ENCODE results near the gene SPEM1.

Gene SPEM1

GRCh38 chr17:7440113-7440833, 20.1 kb downstream of the SPEM1 start:
- DNase-seq (ENCODE audit: low read depth) = peak; percentile 22

DNA sequence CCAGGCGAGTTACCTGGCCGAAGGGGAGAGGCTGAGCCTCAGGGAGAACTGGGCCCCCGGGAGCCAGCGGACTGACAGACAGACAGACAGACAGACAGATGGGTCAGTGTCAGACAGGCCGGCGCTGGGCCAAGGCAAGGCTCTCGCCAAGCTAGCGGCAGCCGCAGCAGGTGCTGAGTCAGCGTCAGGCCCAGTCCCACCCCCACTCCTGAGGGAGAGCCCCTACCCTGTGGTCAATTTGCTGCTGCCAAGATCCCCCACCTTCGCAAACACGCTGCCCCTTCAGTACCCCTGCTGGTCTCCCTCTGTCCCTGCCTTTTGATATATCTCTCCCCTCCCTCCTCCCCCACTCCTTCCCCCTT, 20.7 kb downstream of the SPEM1 start:
- no peak for DNase-seq (ENCODE audit: low read depth)

- no peak for DNase-seq (ENCODE audit: low read depth)
Observed at GRCh38 chr17:7441266-7441665, 21.1 kb downstream of the SPEM1 start.

DNA sequence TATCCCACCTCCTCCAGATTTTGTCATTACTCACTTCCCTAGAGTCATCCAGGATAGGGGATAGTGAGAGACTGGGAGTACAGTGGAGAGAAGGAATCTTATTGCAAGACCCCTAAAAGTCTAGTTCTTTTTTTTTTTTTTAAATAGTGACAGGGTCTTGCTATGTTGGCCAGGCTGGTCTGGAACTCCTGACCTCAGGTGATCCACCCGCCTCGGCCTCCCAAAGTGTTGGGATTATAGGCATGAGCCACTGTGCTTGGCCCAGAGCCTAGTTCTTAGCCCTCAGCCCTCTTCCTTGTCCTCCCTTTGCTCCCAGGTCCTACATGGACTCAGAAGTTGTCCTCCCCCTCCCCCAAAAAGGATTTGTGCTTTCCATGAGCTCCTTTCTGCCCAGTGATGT, 22.0 kb downstream of the SPEM1 start:
- DNase-seq (ENCODE audit: low read depth) = no peak

DNA sequence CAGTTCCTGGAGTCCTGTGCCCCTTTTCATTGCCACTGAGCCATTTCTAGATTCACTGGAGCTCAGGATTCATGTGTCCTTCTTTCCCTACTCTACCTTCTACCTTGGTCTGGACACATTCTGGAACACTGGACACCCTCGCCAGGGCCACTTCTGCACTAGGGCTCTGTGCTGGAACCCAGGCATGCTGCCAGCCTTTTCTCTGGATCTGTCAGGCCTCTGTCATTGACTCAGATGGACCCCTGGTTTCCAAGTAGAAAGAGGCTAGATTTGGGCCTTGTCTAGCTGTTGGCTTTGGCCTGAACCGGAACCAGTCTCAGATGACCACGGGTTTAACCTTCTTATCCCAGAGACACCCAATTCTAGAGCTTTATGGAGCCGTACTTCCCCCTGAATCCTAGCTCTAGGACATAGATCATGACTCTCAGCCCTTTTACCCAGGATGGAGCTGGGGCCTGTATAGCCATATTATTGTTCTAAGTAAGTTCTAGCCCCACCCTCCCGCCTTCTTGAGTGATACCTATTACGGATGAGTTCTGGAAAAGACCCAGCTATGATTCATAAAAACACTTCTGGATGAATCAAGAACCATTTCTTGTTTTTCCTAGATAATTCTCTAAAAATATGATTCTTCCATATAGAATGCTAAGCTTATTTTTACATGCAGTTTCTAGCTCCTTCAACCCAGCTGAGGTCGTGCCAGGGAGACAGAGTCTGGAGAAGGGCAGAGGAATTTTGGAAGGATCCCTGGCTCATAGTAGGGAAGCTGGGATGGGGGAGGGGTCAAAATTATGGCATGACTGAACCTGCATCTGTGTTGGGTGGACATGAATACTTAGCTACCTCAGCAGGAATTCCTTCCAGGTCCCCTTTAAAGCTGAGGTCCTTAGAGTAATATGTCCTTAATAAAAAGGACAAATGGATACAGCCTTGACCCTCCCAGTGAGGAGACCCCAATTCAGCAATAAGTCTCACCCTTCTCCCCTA, 23.7 kb downstream of the SPEM1 start:
- DNase-seq (ENCODE audit: low read depth) = no peak

GRCh38 chr17:7444682-7445618, 24.8 kb downstream of the SPEM1 start, which contains the start of gene CHRNB1:
Gene CHRNB1, plus strand, starts transcription at chr17:7445061. Its CDS starts 67 bp downstream, at chr17:7445128.
- DNase-seq (ENCODE audit: low read depth) = no peak

DNA sequence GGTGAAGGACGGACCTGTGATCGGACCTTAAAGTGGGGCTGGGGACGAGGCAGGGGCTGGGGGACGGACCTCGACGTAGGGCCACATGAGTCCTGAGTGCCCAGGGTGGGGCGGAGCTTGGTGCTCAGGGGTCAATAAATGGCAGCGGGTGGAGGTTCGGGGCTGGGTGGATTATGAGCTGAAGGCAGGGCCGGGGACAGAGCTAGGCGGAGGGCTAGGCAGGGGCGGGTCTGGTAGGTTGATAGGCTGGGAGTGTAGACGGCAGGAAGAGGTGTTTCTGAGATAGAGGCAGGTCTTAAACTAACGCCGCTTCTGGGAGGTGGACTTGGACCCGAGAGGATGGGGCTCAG, 25.5 kb downstream of the SPEM1 start:
- DNase-seq (ENCODE audit: low read depth) = no peak

DNA sequence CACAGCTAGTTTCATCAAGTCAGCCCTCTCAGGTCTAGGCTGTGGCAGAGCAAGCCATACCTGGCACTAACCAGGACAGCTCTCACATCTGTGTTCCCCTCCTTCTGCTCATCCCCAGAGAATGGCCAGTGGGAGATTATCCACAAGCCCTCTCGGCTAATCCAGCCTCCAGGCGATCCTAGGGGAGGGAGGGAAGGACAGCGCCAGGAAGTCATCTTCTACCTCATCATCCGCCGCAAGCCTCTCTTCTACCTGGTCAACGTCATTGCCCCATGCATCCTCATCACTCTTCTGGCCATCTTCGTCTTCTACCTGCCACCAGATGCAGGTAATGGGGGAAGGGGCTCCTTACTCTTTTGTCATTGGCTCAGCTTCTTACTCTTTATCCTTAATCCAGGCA, 28.3 kb downstream of the SPEM1 start:
- no peak for DNase-seq (ENCODE audit: low read depth)

- no peak for DNase-seq (ENCODE audit: low read depth)
Observed at GRCh38 chr17:7459961-7460545, 39.9 kb downstream of the SPEM1 start.

DNA sequence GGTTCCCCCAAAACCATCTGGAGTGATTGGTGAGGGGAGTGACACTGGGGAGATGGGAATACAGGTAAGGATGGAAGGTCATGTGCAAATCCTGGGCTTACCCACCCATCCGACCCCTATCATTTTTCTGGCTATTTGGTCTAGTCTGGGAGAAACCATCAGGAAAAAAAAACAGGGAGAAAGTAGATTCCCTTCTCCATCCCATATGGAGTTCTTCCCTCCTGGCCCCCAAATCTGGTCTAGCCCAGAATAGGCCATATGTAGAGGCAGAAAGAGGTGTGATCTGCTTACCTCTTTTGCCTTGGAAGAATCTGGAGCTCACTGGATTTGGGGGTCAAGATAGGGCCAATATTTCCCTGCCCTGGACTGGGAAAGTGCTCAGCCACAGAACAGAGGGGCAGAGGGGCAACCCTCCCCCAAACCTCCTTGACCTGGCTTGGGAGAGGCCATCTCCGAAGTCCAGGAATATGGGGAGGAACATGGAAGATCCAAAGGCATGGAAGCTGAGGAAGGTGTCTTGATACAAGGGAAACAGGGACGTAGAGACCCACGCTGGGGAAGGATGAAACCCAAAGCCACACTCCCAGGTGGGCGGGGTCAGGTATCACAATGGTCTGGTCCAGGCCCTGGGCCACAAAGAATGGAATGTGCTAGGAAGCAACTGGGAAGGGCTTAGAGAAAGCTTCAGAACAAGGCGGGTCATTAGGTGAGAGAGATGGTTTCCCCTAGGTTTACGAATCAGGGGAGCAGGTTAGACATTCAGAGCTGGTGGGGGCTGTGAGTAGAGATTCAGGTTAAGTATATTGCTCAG, 40.9 kb downstream of the SPEM1 start:
- DNase-seq (ENCODE audit: low read depth) = no peak

DNA sequence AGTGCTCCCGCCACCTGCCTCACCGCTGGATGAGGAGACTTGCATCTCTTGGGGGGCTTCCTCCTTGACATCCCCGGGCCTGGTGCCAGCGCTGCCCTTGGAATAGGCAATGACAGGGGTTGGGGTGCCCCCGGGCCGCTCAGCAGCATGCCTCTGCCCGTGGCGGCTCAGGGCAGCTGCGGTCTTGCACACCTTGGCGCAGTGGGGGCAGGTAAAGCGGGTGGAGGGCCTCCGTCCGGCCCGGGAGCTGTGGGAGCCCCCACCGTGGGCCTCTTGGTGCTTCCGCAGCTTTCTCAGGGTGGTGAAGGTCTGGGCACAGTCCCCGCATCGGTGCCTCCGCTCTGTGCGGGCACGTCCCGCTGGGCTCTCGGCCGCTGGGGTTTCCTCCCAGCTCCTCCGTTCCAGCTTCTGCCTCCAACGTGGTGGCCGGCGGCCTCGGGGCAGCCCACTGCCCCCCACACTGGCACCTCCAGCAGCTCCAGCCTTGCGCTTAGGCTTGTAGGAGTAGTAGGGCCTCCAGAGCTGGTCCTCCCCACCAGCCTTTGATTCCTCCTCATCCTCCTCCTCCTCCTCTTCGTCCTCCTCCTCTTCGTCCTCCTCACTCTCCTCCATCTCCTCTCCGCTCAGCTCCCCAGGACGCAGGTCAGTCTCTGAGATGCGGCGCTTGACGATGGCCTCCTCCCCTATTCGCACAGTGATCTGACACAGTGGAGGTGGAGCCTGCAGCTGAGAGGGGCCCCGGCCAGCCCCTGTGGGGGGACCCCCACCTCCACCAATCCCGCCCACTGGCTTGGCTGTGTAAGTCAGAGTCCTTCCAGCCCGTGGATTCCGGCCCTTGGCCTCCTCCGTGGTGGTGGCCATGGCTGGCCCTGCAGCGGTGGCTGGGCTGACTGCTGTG, 42.6 kb downstream of the SPEM1 start:
- no peak for DNase-seq (ENCODE audit: low read depth)

DNA sequence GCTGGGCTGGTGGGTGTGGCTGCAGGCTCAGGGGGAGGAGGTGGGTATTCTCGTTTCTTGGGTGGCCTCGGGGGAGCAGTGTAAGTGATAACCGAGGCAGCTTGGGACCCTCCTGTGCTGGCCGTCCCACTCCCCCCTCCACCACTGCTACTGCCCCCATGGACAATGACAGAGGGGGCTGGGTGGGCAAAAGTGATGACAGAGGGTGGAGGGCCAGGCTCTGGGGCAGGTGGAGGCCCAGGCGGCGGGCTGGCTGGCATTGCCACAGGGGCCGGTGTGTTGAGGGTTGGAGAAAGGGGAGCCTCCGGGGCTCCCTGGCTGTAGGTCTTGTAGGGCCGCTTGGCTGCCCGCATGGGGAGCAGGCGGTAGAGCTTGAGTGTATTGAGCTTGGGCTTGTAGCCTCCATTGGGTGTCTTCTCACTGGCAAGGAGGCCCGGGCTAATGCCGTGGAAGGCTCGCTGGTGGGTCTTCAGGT, 43.3 kb downstream of the SPEM1 start:
- no peak for DNase-seq (ENCODE audit: low read depth)

DNA sequence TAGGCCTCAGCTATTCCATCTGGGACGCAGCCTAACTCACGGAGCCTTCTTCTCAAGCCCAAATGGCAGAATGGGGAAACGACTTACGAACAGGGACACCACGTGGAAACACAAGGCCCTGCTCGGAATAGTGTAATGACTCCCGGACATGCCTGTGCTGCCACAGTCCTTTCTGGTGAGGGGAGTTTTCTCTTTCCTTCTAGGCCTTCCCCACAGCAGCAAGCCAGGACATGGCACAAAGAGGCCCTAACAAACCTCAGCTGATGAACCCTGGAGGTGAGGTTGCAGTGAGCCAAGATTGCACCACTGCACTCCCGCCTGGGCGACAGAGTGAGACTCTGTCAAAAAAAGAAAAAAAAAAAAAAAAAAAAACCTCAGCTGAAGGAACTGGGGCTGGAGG, 44.0 kb downstream of the SPEM1 start:
- no peak for DNase-seq (ENCODE audit: low read depth)

GRCh38 chr17:7465597-7466275, 45.6 kb downstream of the SPEM1 start:
- no peak for DNase-seq (ENCODE audit: low read depth)

DNA sequence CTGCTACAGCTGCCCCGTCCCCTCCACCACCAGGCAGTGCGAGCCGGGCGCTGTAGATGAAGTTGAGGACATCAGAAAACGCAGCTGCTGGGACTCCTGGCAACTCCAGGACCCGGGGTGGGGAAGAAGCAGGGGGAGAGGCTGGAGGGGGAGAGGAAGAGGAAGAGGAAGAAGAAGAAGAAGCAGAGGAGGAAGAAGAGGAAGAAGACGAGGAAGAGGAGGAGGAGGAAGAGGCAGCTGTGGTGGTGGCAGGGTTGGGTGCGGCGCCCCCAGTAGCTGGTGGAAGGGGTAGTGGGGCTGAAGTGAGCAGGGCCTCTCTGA, 46.2 kb downstream of the SPEM1 start:
- no peak for DNase-seq (ENCODE audit: low read depth)

DNA sequence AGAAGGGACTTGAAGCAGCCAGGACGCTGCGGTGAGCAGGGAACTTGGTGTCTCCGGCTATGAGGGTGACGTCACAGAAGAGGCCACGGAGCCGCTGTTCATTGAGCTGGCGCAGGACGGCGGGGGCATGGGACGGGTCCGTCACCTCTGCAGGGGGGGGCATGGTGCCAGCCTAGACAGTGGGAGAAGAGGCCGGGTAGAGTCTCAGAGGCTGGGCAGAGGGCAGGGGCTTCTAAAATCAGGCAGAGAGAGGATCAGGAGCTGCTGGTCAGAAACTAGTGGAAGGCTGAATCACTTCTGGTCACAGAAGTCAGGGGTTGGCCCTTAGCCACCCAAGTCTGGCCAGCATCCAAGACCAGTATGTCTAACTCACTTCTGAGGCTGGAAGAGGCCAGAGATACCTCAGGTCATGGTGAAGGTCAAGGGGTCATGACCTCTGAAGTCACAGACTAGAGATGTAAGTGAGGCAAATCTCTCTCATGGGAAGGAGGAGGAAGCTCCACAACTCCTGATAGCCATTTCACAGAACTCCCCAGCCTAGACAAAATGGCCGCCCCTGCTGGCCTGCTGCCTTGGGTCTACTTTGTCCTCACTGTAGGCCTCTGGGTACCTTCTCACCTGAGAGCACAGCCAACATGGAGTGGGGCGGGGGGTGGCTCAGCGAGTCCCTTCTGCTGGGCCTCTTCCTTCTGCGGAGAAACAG, 46.7 kb downstream of the SPEM1 start:
- DNase-seq (ENCODE audit: low read depth) = no peak

DNA sequence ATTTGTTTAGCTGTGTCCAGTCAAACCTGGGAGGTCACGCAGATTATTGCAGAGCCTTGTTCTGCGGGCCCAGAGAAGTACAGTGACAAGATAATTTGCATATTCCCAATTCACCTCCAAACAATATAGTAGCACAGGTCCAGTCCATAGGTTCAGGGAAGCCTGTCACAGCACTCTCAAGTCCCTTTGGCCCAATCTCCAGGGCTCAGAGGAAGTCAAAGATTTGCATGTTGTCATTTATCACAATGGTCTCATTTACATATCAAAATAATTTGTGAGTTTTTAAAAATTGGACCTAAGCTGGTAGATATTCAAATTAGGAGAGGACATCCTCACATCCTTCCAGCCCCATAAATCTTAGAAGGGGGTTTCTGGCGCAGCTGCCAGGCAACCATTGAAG, 47.4 kb downstream of the SPEM1 start:
- no peak for DNase-seq (ENCODE audit: low read depth)

DNA sequence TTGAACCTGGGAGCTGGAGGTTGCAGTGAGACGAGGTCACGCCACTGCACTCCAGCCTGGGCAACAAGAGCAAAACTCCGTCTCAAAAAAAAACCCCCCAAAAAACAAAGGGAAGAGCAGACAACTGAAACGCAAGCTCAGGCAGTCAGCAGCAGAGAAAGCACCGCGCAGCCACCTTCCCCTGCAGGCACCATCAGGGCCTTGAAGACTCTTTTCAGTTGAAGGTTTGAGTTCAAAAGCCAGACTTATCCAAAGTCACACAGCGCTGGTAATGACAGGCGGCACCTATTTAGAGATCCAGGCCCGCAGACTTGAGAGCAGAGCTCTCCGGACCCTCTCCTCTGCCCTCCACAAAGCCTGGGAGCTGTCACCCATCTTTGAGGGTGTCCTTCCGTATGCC, 48.2 kb downstream of the SPEM1 start:
- no peak for DNase-seq (ENCODE audit: low read depth)
